ENCODE measurements around the gene ZNF740. TPM values are rescaled to one million over a fixed set of nuclear protein-coding genes. Genes with fewer than 3 reads are reported as not detected.

The ZNF740 gene
- total RNA-seq, 1 experiment from 2014 or later: 35.8 TPM

- H3K4me1 Mint-ChIP-seq (ENCODE audit: low read depth, unreplicated experiment): peaks cover under 1% of the 10 kb centered on the region
- DNase-seq: no peak
- peaks cover 3% of the 10 kb centered on the region for H3K4me1 ChIP-seq
- H3K4me3 ChIP-seq (ENCODE audit: low read depth, low read length): no peak overlapping the region
- TF ChIP-seq CTCF (IDR thresholded peaks at IDR 0.05; ENCODE audit: insufficient read depth in 1 of 2, low read depth in 1 of 2, low read length in 1 of 2, severe bottlenecking in 1 of 2, unreplicated experiment in 1 of 2): no peak
- no peak overlapping the region for H3K4me3 Mint-ChIP-seq (ENCODE audit: unreplicated experiment)
- no peaks in the 10 kb centered on the region for H3K9me3 Mint-ChIP-seq (ENCODE audit: unreplicated experiment)
- no peaks in the 10 kb centered on the region for H3K36me3 Mint-ChIP-seq (ENCODE audit: insufficient read depth, unreplicated experiment)
- H3K27me3 Mint-ChIP-seq (ENCODE audit: insufficient read depth, unreplicated experiment): no peaks in the 10 kb centered on the region
- BruUV-seq (replicated peaks): no TSS peak
- H3K27ac Mint-ChIP-seq (ENCODE audit: unreplicated experiment): no peak overlapping the region
- H3K27me3 ChIP-seq (replicated peaks; ENCODE audit: control insufficient read depth, insufficient read depth, low read length): no peaks in the 10 kb centered on the region
- no peaks in the 10 kb centered on the region for H3K36me3 ChIP-seq (ENCODE audit: control insufficient read depth, insufficient read depth, low read length)
- no peaks in the 10 kb centered on the region for H3K9me3 ChIP-seq
- POLR2A ChIA-PET: no interaction called here
- intact Hi-C loops (cut with micrococcal nuclease; ENCODE audit: unreplicated experiment): no loop called here
- CTCF ChIA-PET: no interaction called here
Measured at GRCh38 chr12:53169644-53170043, 10.9 kb upstream of the ZNF740 start.

- no peak for TF ChIP-seq CTCF (IDR thresholded peaks at IDR 0.05; ENCODE audit: insufficient read depth in 1 of 2, low read depth in 1 of 2, low read length in 1 of 2, severe bottlenecking in 1 of 2, unreplicated experiment in 1 of 2)
- H3K9me3 ChIP-seq: no peaks in the 10 kb centered on the region
- H3K36me3 Mint-ChIP-seq (ENCODE audit: insufficient read depth, unreplicated experiment): no peaks in the 10 kb centered on the region
- DNase-seq: no peak
- no peaks in the 10 kb centered on the region for H3K27me3 Mint-ChIP-seq (ENCODE audit: insufficient read depth, unreplicated experiment)
- H3K4me3 ChIP-seq (ENCODE audit: low read depth, low read length): no peak overlapping the region
- no TSS peak for BruUV-seq (replicated peaks)
- H3K4me3 Mint-ChIP-seq (ENCODE audit: unreplicated experiment): no peak overlapping the region
- H3K4me1 ChIP-seq: peaks cover 9% of the 10 kb centered on the region
- ChIA-PET CTCF (no interaction called here), POLR2A (interaction anchor here (0.7 kb wide), 1 partner anchor 10 kb away, joined by 3 read pairs; the partner anchor contains the start of gene ZNF740)
- H3K9me3 Mint-ChIP-seq (ENCODE audit: unreplicated experiment): no peaks in the 10 kb centered on the region
- H3K27ac Mint-ChIP-seq (ENCODE audit: unreplicated experiment): no peak overlapping the region
- H3K36me3 ChIP-seq (ENCODE audit: control insufficient read depth, insufficient read depth, low read length): no peaks in the 10 kb centered on the region
- intact Hi-C loops (cut with micrococcal nuclease; ENCODE audit: unreplicated experiment): no loop called here
- H3K27me3 ChIP-seq (replicated peaks; ENCODE audit: control insufficient read depth, insufficient read depth, low read length): no peaks in the 10 kb centered on the region
- peaks cover 7% of the 10 kb centered on the region for H3K4me1 Mint-ChIP-seq (ENCODE audit: low read depth, unreplicated experiment)
Measured at GRCh38 chr12:53170215-53170614, 10.3 kb upstream of the ZNF740 start.

GRCh38 chr12:53170876-53171724 lies 9.4 kb upstream of the ZNF740 start:
- H3K27ac Mint-ChIP-seq (ENCODE audit: unreplicated experiment): no peak overlapping the region
- H3K36me3 Mint-ChIP-seq (ENCODE audit: insufficient read depth, unreplicated experiment): no peaks in the 10 kb centered on the region
- TF ChIP-seq CTCF (IDR thresholded peaks at IDR 0.05; ENCODE audit: insufficient read depth in 1 of 2, low read depth in 1 of 2, low read length in 1 of 2, severe bottlenecking in 1 of 2, unreplicated experiment in 1 of 2): no peak
- no TSS peak for BruUV-seq (replicated peaks)
- no peak overlapping the region for H3K4me3 ChIP-seq (ENCODE audit: low read depth, low read length)
- no peaks in the 10 kb centered on the region for H3K9me3 ChIP-seq
- no peaks in the 10 kb centered on the region for H3K27me3 ChIP-seq (replicated peaks; ENCODE audit: control insufficient read depth, insufficient read depth, low read length)
- H3K36me3 ChIP-seq (ENCODE audit: control insufficient read depth, insufficient read depth, low read length): no peaks in the 10 kb centered on the region
- CTCF ChIA-PET: no interaction called here
- H3K4me3 Mint-ChIP-seq (ENCODE audit: unreplicated experiment): no peak overlapping the region
- no peaks in the 10 kb centered on the region for H3K27me3 Mint-ChIP-seq (ENCODE audit: insufficient read depth, unreplicated experiment)
- peaks cover 13% of the 10 kb centered on the region for H3K4me1 Mint-ChIP-seq (ENCODE audit: low read depth, unreplicated experiment)
- POLR2A ChIA-PET: no interaction called here
- DNase-seq: no peak
- no peaks in the 10 kb centered on the region for H3K9me3 Mint-ChIP-seq (ENCODE audit: unreplicated experiment)
- intact Hi-C loops (cut with micrococcal nuclease; ENCODE audit: unreplicated experiment): no loop called here
- H3K4me1 ChIP-seq: peaks cover 11% of the 10 kb centered on the region
